PC-9 (cell line): ENCODE measurements around the gene ENO4.

Source experiments
- CTCF ChIP-seq: fragments of 200-600 bp; sonication (generic); conservative IDR thresholded peaks from 2 replicates; pipeline ENCODE4 v1.6.1; 2017; ENCODE audit warnings: mixed run types, antibody characterized with exemption, mild to moderate bottlenecking, moderate library complexity
- EZH2 ChIP-seq: fragments of 200-600 bp; sonication (generic); IDR thresholded peaks from 2 replicates; pipeline ENCODE4 v1.8.0; 2017; ENCODE audit warnings: antibody characterized with exemption, low read depth

- TF ChIP-seq CTCF (no peak), EZH2 (no peak)
These were observed 38.4 kb upstream of the ENO4 start for GRCh38 chr10:116810895-116811294.
